ENCODE data around the gene CHRNB1.

GRCh38 chr17:7398612-7399011 lies 46.2 kb upstream of the CHRNB1 start:
- TF ChIP-seq POLR2A (IDR thresholded peaks at IDR 0.05) (no peak), POLR2AphosphoS5 (IDR thresholded peaks at IDR 0.05) (no peak)
